ENCODE results near the gene NLGN1.

DNA sequence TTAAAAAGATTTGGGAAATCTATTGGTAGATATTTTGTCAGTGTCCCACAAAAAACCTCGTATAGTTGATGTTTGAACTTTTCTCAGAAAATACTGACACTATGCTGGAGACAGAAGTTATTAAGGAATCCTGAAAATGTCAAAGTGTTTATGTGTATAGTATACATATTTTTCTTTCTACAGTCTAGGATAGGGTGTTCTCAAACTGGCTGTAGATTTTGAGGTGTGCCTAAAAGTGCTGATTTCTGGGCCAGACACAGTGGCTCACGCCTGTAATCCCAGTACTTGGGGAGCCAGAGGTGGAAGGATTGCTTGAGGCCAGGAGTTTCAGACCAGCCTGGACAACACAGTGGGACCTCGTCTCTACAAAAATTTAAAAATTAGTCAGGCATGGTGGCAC lies 322.0 kb downstream of the NLGN1 start:
- TF ChIP-seq, protein P1, sequence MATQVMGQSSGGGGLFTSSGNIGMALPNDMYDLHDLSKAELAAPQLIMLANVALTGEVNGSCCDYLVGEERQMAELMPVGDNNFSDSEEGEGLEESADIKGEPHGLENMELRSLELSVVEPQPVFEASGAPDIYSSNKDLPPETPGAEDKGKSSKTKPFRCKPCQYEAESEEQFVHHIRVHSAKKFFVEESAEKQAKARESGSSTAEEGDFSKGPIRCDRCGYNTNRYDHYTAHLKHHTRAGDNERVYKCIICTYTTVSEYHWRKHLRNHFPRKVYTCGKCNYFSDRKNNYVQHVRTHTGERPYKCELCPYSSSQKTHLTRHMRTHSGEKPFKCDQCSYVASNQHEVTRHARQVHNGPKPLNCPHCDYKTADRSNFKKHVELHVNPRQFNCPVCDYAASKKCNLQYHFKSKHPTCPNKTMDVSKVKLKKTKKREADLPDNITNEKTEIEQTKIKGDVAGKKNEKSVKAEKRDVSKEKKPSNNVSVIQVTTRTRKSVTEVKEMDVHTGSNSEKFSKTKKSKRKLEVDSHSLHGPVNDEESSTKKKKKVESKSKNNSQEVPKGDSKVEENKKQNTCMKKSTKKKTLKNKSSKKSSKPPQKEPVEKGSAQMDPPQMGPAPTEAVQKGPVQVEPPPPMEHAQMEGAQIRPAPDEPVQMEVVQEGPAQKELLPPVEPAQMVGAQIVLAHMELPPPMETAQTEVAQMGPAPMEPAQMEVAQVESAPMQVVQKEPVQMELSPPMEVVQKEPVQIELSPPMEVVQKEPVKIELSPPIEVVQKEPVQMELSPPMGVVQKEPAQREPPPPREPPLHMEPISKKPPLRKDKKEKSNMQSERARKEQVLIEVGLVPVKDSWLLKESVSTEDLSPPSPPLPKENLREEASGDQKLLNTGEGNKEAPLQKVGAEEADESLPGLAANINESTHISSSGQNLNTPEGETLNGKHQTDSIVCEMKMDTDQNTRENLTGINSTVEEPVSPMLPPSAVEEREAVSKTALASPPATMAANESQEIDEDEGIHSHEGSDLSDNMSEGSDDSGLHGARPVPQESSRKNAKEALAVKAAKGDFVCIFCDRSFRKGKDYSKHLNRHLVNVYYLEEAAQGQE (IDR thresholded peaks at IDR 0.05; ENCODE audit: insufficient read depth in 1 of 2, low read depth in 2 of 2, low read length in 2 of 2) = no peak
- no peak for TF ChIP-seq POLR2AphosphoS5 (IDR thresholded peaks at IDR 0.05; ENCODE audit: low read depth, low read length)
